Measurements from ENCODE around the gene ACD.

DNA sequence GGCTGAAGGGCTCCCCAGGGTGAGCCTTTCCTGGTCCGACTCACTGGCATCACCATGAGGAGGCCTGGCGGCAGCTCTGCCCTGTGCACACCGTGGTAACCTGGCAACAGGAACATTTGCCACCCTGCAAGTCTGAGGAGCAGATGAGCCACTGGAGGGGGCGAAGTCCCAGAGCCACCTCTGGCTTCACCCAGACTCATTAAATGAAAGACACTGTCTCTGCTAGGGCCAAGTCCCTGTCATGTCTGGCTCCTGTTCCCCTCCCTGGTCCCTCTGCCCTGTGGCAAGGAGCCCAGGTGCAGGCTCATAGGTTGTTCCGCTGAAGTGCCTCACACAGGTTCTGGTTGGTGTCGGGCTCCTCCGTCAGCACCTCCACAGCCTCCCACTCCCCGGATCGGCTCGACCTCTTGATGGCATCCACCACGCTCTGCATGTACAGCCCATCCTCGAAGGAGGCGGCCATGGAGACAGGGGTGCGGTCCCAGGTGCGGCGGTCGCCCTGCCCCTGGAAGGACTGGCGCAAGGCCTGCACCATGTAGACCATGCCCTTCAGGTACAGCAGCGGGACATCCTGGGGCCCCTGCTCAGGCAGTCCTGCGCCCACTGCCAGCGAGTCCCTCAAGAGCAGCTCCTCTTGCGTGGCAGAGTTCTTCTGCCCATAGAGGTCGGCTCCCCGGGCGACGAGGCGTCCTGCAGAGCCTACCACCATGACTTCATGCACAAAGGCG lies 15.0 kb upstream of the ACD start:
- TF ChIP-seq POLR2AphosphoS5 (IDR thresholded peaks at IDR 0.05): no peak
- TF ChIP-seq POLR2A (IDR thresholded peaks at IDR 0.05): no peak

Data from breast epithelium (tissue), 3 donors.